IMR-90 (cell line): ENCODE data around the gene DSCAML1. TPM values are rescaled to one million over a fixed set of nuclear protein-coding genes. Genes with fewer than 3 reads are reported as not detected.

Experiments
- ATAC-seq: fragments of 200-7000 bp; cut with Tn5 transposase; 2 replicates; pipeline ENCODE4 v1.9.1; 2020; ENCODE audit warnings: low read depth, mild to moderate bottlenecking, moderate library complexity
- BruUV-seq: library from RNA; stranded (reverse); fragments of 400-500 nt; replicated peaks from 2 replicates; lab custom pipeline; 2021; lab: Mats Ljungman, UMichigan
- CTCF ChIA-PET: fragments of 300-600 bp; formaldehyde crosslinking; extraction: SDS; loops from one replicate; lab custom pipeline; 2021; ENCODE audit warnings: antibody characterized with exemption; lab: Yijun Ruan, JAX
- POLR2A ChIA-PET: fragments of 300-600 bp; sonication (Branson Sonifier 250); formaldehyde crosslinking; loops from one replicate; lab custom pipeline; 2022; ENCODE audit warnings: antibody characterized with exemption; ENCODE audit not compliant: unreplicated experiment; lab: Charles Lee
- DNase-seq: peaks from one replicate; pipeline ENCODE4 v3.0.0; 2013
- H2AFZ ChIP-seq: replicated peaks from 2 replicates; pipeline ENCODE3; 2013; ENCODE audit warnings: low read length, mild to moderate bottlenecking; ENCODE audit not compliant: poor library complexity
- H2AK5ac ChIP-seq: 2 replicates; pipeline ENCODE4 v1.6.1; 2013; ENCODE audit warnings: low read depth, low read length, inconsistent platforms
- H2AK9ac ChIP-seq: replicated peaks from 2 replicates; pipeline ENCODE3; 2013; ENCODE audit warnings: mild to moderate bottlenecking, low read depth, low read length, moderate library complexity; ENCODE audit not compliant: poor library complexity
- H2BK120ac ChIP-seq: 2 replicates; pipeline ENCODE4 v1.6.1; 2013; ENCODE audit warnings: low read depth, low read length, inconsistent platforms
- H2BK15ac ChIP-seq: 3 replicates; pipeline ENCODE4 v1.6.1; 2013; ENCODE audit warnings: low read depth, low read length, inconsistent platforms
- H2BK20ac ChIP-seq: 2 replicates; pipeline ENCODE4 v1.6.1; 2013; ENCODE audit warnings: low read depth, mild to moderate bottlenecking, inconsistent platforms, low read length, moderate library complexity
- H2BK5ac ChIP-seq: 2 replicates; pipeline ENCODE4 v1.6.1; 2013; ENCODE audit warnings: mild to moderate bottlenecking, low read depth, low read length, inconsistent platforms; ENCODE audit not compliant: poor library complexity, severe bottlenecking
- H3K14ac ChIP-seq: replicated peaks from 2 replicates; pipeline ENCODE4 v1.6.1; 2013; ENCODE audit warnings: low read depth, low read length, inconsistent platforms
- H3K18ac ChIP-seq: 2 replicates; pipeline ENCODE4 v1.6.1; 2013; ENCODE audit warnings: low read depth, low read length, control low read depth
- H3K23ac ChIP-seq: 2 replicates; pipeline ENCODE4 v1.6.1; 2013; ENCODE audit warnings: low read depth, low read length, inconsistent platforms
- H3K27ac ChIP-seq: 2 replicates; pipeline ENCODE4 v1.5.1; 2013; ENCODE audit warnings: mild to moderate bottlenecking, control low read depth, low read length; ENCODE audit not compliant: insufficient read depth
- H3K27me3 ChIP-seq: 2 replicates; pipeline ENCODE4 v1.6.1; 2013; ENCODE audit warnings: low read length; ENCODE audit not compliant: control insufficient read depth, insufficient read depth
- H3K36me3 ChIP-seq: 2 replicates; pipeline ENCODE4 v1.6.1; 2013; ENCODE audit warnings: low read length, mixed read lengths; ENCODE audit not compliant: control insufficient read depth, insufficient read depth
- H3K4ac ChIP-seq: 2 replicates; pipeline ENCODE4 v1.6.1; 2013; ENCODE audit warnings: low read depth, low read length, inconsistent platforms
- H3K4me1 ChIP-seq: 2 replicates; pipeline ENCODE4 v1.6.1; 2013; ENCODE audit warnings: low read length, mixed read lengths; ENCODE audit not compliant: control insufficient read depth, insufficient read depth
- H3K4me2 ChIP-seq: 2 replicates; pipeline ENCODE4 v1.6.1; 2013; ENCODE audit warnings: low read depth, mild to moderate bottlenecking, control low read depth, low read length, moderate library complexity
- H3K4me3 ChIP-seq: 2 replicates; pipeline ENCODE4 v1.5.1; 2013; ENCODE audit warnings: low read depth, mild to moderate bottlenecking, control low read depth, low read length, moderate library complexity; ENCODE audit not compliant: insufficient read depth
- H3K56ac ChIP-seq: 2 replicates; pipeline ENCODE4 v1.6.1; 2013; ENCODE audit warnings: low read length, inconsistent platforms; ENCODE audit not compliant: insufficient read depth; ENCODE audit errors: extremely low read depth
- H3K79me1 ChIP-seq, 2 experiments: 2 replicates each; pipeline ENCODE4 v1.6.1; 2013; ENCODE audit warnings: low read length in 2 of 2, inconsistent platforms in 1 of 2, low read depth in 1 of 2
- H3K9ac ChIP-seq: 2 replicates; pipeline ENCODE4 v1.6.1; 2013; ENCODE audit warnings: low read depth, low read length, control low read depth
- H3K9me1 ChIP-seq: 2 replicates; pipeline ENCODE4 v1.6.1; 2013; ENCODE audit warnings: low read length, inconsistent platforms; ENCODE audit not compliant: insufficient read depth
- H3K9me3 ChIP-seq: 2 replicates; pipeline ENCODE4 v1.6.1; 2013; ENCODE audit warnings: low read length; ENCODE audit not compliant: control insufficient read depth, insufficient read depth
- H4K20me1 ChIP-seq: 2 replicates; pipeline ENCODE4 v1.6.1; 2013; ENCODE audit warnings: low read length, inconsistent platforms; ENCODE audit not compliant: insufficient read depth
- H4K5ac ChIP-seq: 2 replicates; pipeline ENCODE4 v1.6.1; 2013; ENCODE audit warnings: mild to moderate bottlenecking, low read depth, low read length, control low read depth
- H4K8ac ChIP-seq, 2 experiments: 2 replicates each; pipeline ENCODE4 v1.6.1; 2013; ENCODE audit warnings: low read depth in 2 of 2, low read length in 2 of 2, control low read depth in 1 of 2, inconsistent platforms in 1 of 2
- H4K91ac ChIP-seq: 2 replicates; pipeline ENCODE4 v1.6.1; 2013; ENCODE audit warnings: low read depth, low read length, inconsistent platforms; ENCODE audit not compliant: insufficient read depth
- BHLHE40 ChIP-seq: fragments of 150-350 bp; IDR thresholded peaks from 2 replicates; pipeline ENCODE4 v1.6.1; 2016; ENCODE audit warnings: mild to moderate bottlenecking, low read depth, low read length
- CHD1 ChIP-seq: IDR thresholded peaks from 2 replicates; pipeline ENCODE4 v1.6.1; 2012; ENCODE audit warnings: low read depth, low read length, improper control_type of control experiment
- FOS ChIP-seq: fragments of 150-350 bp; IDR thresholded peaks from 2 replicates; pipeline ENCODE4 v1.6.1; 2016; ENCODE audit warnings: low read depth, low read length
- MAFK ChIP-seq: IDR thresholded peaks from 2 replicates; pipeline ENCODE4 v1.6.1; 2012; ENCODE audit warnings: low read depth, low read length, improper control_type of control experiment
- MXI1 ChIP-seq: IDR thresholded peaks from 2 replicates; pipeline ENCODE4 v1.6.1; 2012; ENCODE audit warnings: low read depth, mild to moderate bottlenecking, low read length, moderate library complexity, borderline replicate concordance
- NFE2L2 ChIP-seq: fragments of 150-350 bp; IDR thresholded peaks from 2 replicates; pipeline ENCODE4 v1.6.1; 2016; ENCODE audit warnings: low read depth, mild to moderate bottlenecking, low read length
- POLR2A ChIP-seq: IDR thresholded peaks from 2 replicates; pipeline ENCODE4 v1.6.1; 2012; ENCODE audit warnings: mild to moderate bottlenecking, low read depth, low read length
- RAD21 ChIP-seq: IDR thresholded peaks from 2 replicates; pipeline ENCODE4 v1.6.1; 2012; ENCODE audit warnings: low read length, improper control_type of control experiment
- RCOR1 ChIP-seq: IDR thresholded peaks from 2 replicates; pipeline ENCODE4 v1.6.1; 2012; ENCODE audit warnings: mild to moderate bottlenecking, low read length, improper control_type of control experiment; ENCODE audit not compliant: insufficient replicate concordance
- USF2 ChIP-seq: fragments of 150-350 bp; IDR thresholded peaks from 2 replicates; pipeline ENCODE4 v1.6.1; 2017; ENCODE audit warnings: mild to moderate bottlenecking, antibody characterized with exemption, low read length, low read depth
- WGBS, 2 experiments: methylation state at CpG; one replicate each; pipeline versions ENCODE4 v1.1.5 to v1.1.7; 2013; ENCODE audit warnings: missing lambda C conversion rate in 2 of 2; ENCODE audit not compliant: insufficient read length in 1 of 2; ENCODE audit errors: extremely low coverage in 2 of 2; 5-methylcytosine and 5-hydroxymethylcytosine counted together
- dilution Hi-C: fragments of 300-500 bp; cut with HindIII; formaldehyde crosslinking; loops from one replicate; pipeline ENCODE4 v1.14.3; 2018; ENCODE audit warnings: low sequenced_read_pairs; ENCODE audit not compliant: unreplicated experiment
- in situ Hi-C: fragments of 300-500 bp; cut with MboI; formaldehyde crosslinking; loops from 3 replicates; pipeline ENCODE4 v1.14.3; 2019; ENCODE audit warnings: low sequenced_read_pairs, inconsistent platforms, mixed read lengths
- intact Hi-C: fragments of 100-400 bp; cut with micrococcal nuclease; formaldehyde crosslinking; loops from 2 replicates; pipeline ENCODE4 v1.10.0; 2022
- polyA plus RNA-seq, 3 experiments: library from polyadenylated mRNA; depleted of rRNA; stranded (reverse); fragments of >200 nt; gene quantifications; 2 replicates each; pipeline ENCODE4 v1.2.3, GENCODE V29; 2012; ENCODE audit warnings: low replicate concordance in 1 of 3
- total RNA-seq: library from RNA; depleted of rRNA; stranded (reverse); fragments of >200 nt; gene quantifications from 2 replicates; pipeline ENCODE4 v1.2.3, GENCODE V29; 2012

Gene DSCAML1
- total and polyA plus RNA-seq, 2 of the 4 experiments (the other 2 are of a cell fraction) = not detected

- Histone ChIP-seq H3K27me3 (peaks cover 20% of the 10 kb centered on the region), H3K9me1 (no peaks in the 10 kb centered on the region), H3K23ac (no peak overlapping the region), H4K20me1 (no peaks in the 10 kb centered on the region), H3K14ac (no peak overlapping the region), H3K18ac (no peak overlapping the region), H2BK120ac (no peak overlapping the region), H3K4me3 (no peak overlapping the region), H3K56ac (no peak overlapping the region), H3K36me3 (no peaks in the 10 kb centered on the region), H3K4ac (no peak overlapping the region), H4K8ac (no peak overlapping the region), H2BK5ac (no peak overlapping the region), H3K4me1 (no peaks in the 10 kb centered on the region), H2BK15ac (no peak overlapping the region), H3K9ac (no peak overlapping the region), H3K79me1 (no peaks in the 10 kb centered on the region), H4K5ac (no peak overlapping the region), H2AFZ (no peak overlapping the region), H2BK20ac (no peak overlapping the region), H3K9me3 (no peaks in the 10 kb centered on the region), H2AK5ac (no peak overlapping the region), H3K4me2 (no peak overlapping the region), H3K27ac (no peak overlapping the region), H2AK9ac (no peak overlapping the region), H4K91ac (no peak overlapping the region)
- no CpG with 5 or more reads among the region's 11 CpGs for WGBS, 2 experiments
- no TSS peak for BruUV-seq
- ChIA-PET CTCF (no interaction called here), POLR2A (no interaction called here)
- TF ChIP-seq RCOR1 = no peak
- TF ChIP-seq POLR2A = no peak
- TF ChIP-seq MAFK = no peak
- no peak for TF ChIP-seq MXI1
- no peak for TF ChIP-seq BHLHE40
- no peak for TF ChIP-seq USF2
- no peak for TF ChIP-seq RAD21
- no peak for TF ChIP-seq FOS
- TF ChIP-seq NFE2L2 = no peak
- TF ChIP-seq CHD1 = no peak
- no peak for DNase-seq
- in situ Hi-C loops = no loop called here
- intact Hi-C loops = no loop called here
- no peak for ATAC-seq
- dilution Hi-C loops = no loop called here
Observed at GRCh38 chr11:117535850-117536411, 261.1 kb downstream of the DSCAML1 start.
